ENCODE data around the gene AGPAT3. TPM values are rescaled to one million over a fixed set of nuclear protein-coding genes. Genes with fewer than 3 reads are reported as not detected.

The AGPAT3 gene
- total RNA-seq, 1 donor from 2014 or later, result 65.9 TPM

DNA sequence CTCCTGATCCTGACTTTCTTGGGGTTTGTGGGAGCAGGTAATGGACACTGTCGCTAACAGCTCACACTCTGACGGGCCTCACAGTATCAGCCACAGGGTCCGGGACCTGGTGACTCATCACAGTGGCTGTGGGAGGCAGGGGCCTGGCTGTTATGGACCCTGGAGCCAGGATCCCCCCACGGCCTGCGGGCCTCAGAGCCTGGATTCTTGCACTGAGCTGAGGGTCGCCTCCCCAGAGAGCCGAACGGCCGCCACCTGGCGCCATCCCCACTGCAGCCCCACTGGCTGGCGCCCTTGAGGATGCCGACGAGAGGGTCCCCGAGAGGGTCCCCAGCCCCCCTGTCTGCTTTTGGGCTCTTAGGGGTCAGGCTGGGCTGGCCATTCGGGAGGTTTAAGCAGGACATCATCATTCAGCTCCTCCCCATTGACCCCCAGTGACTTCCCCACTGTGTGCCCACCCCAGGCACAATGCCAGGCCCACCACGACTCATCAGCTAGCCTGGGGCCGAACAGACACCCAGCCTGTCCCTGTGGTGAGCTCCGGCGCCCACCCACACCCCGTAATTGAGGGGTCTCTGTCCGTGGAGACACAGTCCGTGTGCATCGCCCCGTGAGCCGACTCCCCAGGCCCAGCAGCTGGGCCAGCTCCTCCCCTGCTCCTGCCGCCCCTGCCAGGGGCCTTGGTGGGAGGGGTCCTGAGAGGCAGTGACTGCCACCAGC lies 116.3 kb downstream of the AGPAT3 start:
- H3K9me3 ChIP-seq, result no peaks in the 10 kb centered on the region
- no peak overlapping the region for H3K4me3 ChIP-seq
- H3K4me1 ChIP-seq, result no peaks in the 10 kb centered on the region
- TF ChIP-seq, protein P1, sequence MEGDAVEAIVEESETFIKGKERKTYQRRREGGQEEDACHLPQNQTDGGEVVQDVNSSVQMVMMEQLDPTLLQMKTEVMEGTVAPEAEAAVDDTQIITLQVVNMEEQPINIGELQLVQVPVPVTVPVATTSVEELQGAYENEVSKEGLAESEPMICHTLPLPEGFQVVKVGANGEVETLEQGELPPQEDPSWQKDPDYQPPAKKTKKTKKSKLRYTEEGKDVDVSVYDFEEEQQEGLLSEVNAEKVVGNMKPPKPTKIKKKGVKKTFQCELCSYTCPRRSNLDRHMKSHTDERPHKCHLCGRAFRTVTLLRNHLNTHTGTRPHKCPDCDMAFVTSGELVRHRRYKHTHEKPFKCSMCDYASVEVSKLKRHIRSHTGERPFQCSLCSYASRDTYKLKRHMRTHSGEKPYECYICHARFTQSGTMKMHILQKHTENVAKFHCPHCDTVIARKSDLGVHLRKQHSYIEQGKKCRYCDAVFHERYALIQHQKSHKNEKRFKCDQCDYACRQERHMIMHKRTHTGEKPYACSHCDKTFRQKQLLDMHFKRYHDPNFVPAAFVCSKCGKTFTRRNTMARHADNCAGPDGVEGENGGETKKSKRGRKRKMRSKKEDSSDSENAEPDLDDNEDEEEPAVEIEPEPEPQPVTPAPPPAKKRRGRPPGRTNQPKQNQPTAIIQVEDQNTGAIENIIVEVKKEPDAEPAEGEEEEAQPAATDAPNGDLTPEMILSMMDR (IDR thresholded peaks at IDR 0.05), result no peak
- peaks cover 37 to 60% of the 10 kb centered on the region in 2 donors for H3K36me3 ChIP-seq
- DNase-seq (ENCODE audit: low spot score in 2 of 2), result no peak
- H3K27ac ChIP-seq, result no peak overlapping the region
- intact Hi-C loops (cut with DNase I), result no loop called here
- no peaks in the 10 kb centered on the region for H3K27me3 ChIP-seq

DNA sequence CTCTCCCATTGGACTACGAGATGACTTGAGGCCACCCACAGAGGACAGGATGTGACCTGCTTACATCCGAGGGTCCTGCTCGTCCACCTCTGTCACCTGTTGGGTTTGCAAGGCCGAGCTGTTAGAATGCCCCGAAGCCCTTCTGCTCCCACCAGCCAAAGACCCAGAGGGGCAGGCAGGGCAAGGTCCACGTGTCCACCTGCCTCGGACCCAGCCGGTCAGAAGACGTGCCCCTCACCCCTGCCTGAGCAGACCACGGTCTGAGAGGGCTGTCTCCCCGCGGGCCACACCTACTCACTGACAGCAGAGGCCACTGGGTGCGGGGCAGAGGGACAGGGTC lies 116.8 kb downstream of the AGPAT3 start:
- H3K4me3 ChIP-seq, result no peak overlapping the region
- TF ChIP-seq, protein P1 (IDR thresholded peaks at IDR 0.05), result no peak
- no peaks in the 10 kb centered on the region for H3K4me1 ChIP-seq
- H3K9me3 ChIP-seq, result no peaks in the 10 kb centered on the region
- no peak overlapping the region for H3K27ac ChIP-seq
- intact Hi-C loops (cut with DNase I), result no loop called here
- DNase-seq (ENCODE audit: low spot score in 2 of 2), result no peak
- H3K36me3 ChIP-seq, result peaks cover 37 to 60% of the 10 kb centered on the region in 2 donors
- no peaks in the 10 kb centered on the region for H3K27me3 ChIP-seq

DNA sequence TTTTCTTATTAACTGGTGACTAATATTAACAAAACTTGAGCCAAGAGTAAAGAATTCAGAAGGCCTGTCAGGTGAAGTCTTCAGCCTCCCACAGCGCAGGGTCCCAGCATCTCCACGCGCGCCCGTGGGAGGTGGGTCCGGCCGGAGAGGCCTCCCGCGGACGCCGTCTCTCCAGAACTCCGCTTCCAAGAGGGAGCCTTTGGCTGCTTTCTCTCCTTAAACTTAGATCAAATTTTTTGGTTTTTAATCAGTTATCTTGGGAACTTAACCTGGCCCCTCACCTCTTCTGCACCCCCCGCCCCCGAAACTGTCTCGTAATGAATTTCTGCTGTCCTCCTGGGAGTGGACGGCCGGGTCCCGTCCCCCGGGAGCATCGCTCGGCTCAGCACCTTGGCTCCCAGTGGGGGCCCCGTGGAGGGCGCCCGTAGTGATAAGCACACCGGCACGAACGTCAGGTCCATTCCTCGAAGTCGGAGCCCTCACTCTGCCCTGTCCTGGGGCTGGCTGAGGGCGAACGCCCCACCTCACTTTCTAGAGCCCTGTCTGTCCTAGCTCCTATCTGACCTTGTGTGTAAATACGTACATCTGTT lies 117.6 kb downstream of the AGPAT3 start:
- intact Hi-C loops (cut with DNase I), result no loop called here
- H3K27ac ChIP-seq, result no peak overlapping the region

DNA sequence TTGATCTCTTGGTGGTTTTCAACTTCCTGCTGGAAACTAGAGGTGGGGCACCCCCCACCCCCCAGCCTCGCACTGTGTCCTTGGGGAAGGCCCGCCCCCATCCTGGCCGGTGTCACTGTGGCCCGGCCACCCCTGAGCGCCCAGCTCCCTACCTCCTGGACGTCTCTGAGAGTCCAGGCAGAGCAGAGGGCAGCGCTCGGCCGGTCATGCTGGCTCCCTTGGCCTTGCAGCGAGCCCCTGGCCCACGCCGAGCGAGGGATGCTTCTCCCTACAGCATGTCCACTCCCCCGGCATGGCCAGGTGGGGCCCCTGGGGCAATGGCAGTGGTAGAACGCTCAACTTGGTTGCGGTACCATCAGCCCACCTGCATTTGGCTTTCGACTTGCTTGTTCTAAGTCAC lies 118.4 kb downstream of the AGPAT3 start:
- no peak overlapping the region for H3K27ac ChIP-seq
- H3K9me3 ChIP-seq, result no peaks in the 10 kb centered on the region
- no peaks in the 10 kb centered on the region for H3K4me1 ChIP-seq
- H3K27me3 ChIP-seq, result no peaks in the 10 kb centered on the region
- H3K36me3 ChIP-seq, result peaks cover 30 to 49% of the 10 kb centered on the region in 2 donors
- no peak for DNase-seq (ENCODE audit: low spot score in 2 of 2)
- TF ChIP-seq, protein P1 (IDR thresholded peaks at IDR 0.05), result no peak
- intact Hi-C loops (cut with DNase I), result no loop called here
- H3K4me3 ChIP-seq, result no peak overlapping the region

More for the DNA sequence above, 117.6 kb downstream of the AGPAT3 start:
- no peak overlapping the region for H3K4me3 ChIP-seq
- no peaks in the 10 kb centered on the region for H3K4me1 ChIP-seq
- H3K9me3 ChIP-seq, result no peaks in the 10 kb centered on the region
- TF ChIP-seq, protein P1 (IDR thresholded peaks at IDR 0.05), result no peak
- H3K27me3 ChIP-seq, result no peaks in the 10 kb centered on the region
- peaks cover 37 to 55% of the 10 kb centered on the region in 2 donors for H3K36me3 ChIP-seq
- DNase-seq (ENCODE audit: low spot score in 2 of 2), result no peak

DNA sequence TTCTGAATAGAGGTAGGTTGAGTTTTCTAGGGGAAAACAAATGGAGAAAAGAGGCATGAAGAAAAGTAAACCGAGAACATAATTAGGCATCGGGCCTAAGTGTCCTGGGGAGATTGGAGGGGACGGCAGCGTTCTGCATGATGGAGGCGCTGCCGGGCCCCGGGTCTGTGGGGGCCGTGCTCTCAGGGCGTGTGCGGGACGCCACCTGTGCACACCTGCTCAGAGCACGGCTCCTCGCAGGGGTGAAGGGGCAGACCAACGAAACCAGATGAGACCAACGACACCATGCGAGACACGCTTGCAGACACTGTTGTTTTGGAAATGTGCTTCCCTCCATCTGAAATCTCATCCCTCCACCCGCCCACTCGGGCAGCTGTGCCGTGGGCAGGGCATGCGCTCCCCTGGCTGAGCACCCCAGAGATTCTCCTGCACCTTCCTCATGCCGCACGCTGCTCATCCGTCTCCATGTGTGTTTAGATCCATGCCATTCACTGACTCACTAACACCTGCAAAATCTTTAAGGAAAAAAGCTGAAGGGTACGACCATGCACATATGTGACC lies 118.9 kb downstream of the AGPAT3 start:
- Histone ChIP-seq H3K27ac (no peak overlapping the region), H3K4me3 (no peak overlapping the region), H3K4me1 (no peaks in the 10 kb centered on the region), H3K9me3 (no peaks in the 10 kb centered on the region), H3K36me3 (peaks cover 27 to 46% of the 10 kb centered on the region in 2 donors), H3K27me3 (no peaks in the 10 kb centered on the region)
- no peak for DNase-seq (ENCODE audit: low spot score in 2 of 2)
- intact Hi-C loops (cut with DNase I), result no loop called here
- TF ChIP-seq, protein P1 (IDR thresholded peaks at IDR 0.05), result no peak

Measured in ascending aorta (tissue), 2 donors.